ENCODE measurements around the gene FEM1C.

DNA sequence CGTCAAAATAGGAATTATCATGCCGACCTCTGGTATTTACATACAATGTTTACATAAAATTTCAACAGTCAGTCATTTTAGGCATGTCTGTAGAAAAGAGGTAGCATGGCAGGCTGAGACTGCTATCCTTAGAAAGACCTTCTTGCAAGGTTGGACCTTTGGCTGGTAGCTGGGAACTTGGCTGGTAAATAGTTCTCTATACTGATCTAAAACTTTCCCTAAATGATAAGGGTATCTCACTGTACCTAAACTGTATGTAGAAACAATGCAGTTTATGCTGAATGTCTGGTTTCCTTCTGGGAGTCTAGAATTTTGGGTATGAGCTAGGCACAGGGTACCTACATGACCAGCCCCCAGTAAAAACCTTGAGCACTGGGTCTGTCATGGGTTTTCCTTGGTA lies 18.0 kb downstream of the FEM1C start:
- no peak for TF ChIP-seq EZH2 (IDR thresholded peaks at IDR 0.05; ENCODE audit: low read length)
- TF ChIP-seq, protein P1, sequence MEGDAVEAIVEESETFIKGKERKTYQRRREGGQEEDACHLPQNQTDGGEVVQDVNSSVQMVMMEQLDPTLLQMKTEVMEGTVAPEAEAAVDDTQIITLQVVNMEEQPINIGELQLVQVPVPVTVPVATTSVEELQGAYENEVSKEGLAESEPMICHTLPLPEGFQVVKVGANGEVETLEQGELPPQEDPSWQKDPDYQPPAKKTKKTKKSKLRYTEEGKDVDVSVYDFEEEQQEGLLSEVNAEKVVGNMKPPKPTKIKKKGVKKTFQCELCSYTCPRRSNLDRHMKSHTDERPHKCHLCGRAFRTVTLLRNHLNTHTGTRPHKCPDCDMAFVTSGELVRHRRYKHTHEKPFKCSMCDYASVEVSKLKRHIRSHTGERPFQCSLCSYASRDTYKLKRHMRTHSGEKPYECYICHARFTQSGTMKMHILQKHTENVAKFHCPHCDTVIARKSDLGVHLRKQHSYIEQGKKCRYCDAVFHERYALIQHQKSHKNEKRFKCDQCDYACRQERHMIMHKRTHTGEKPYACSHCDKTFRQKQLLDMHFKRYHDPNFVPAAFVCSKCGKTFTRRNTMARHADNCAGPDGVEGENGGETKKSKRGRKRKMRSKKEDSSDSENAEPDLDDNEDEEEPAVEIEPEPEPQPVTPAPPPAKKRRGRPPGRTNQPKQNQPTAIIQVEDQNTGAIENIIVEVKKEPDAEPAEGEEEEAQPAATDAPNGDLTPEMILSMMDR (optimal IDR thresholded peaks at IDR 0.05 in 1 of 3, IDR thresholded peaks at IDR 0.05 in 1 of 3, conservative IDR thresholded peaks at IDR 0.05 in 1 of 3; ENCODE audit: extremely low read depth in 1 of 3, insufficient read depth in 2 of 3, low read length in 3 of 3), result no peak
